ENCODE results near the gene LETM1.
A peak's percentile ranks its signal among the peaks of the same experiment; 100 is the strongest.

The LETM1 gene

DNA sequence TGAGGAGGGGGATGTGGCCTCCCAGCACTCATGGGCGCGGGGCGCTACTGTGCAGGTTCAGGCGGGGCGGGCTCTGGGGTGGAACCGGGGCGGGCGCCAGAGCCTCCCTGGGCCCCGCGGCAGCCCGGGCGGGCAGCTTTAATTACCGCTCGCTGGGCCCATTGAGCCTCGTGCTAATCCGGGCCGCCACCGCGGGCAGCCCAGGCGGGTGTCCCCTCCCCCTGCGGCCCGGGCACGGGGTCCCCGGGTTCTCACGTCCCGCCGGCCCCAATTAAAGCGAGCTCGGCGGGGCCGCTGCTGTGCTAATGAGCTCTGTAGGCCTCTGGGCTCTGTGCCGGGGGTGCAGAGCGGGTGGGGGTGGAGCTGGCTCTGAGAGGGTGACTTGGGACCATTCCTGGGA is 85.7 kb downstream of the LETM1 start:
- in situ Hi-C loops (cut with HindIII; ENCODE audit: low sequenced_read_pairs): no loop called here
- no peak for DNase-seq (ENCODE audit: low read depth, low spot score)
- H3K4me3 ChIP-seq (ENCODE audit: low read depth, low read length): no peak overlapping the region
- TF ChIP-seq, protein P1, sequence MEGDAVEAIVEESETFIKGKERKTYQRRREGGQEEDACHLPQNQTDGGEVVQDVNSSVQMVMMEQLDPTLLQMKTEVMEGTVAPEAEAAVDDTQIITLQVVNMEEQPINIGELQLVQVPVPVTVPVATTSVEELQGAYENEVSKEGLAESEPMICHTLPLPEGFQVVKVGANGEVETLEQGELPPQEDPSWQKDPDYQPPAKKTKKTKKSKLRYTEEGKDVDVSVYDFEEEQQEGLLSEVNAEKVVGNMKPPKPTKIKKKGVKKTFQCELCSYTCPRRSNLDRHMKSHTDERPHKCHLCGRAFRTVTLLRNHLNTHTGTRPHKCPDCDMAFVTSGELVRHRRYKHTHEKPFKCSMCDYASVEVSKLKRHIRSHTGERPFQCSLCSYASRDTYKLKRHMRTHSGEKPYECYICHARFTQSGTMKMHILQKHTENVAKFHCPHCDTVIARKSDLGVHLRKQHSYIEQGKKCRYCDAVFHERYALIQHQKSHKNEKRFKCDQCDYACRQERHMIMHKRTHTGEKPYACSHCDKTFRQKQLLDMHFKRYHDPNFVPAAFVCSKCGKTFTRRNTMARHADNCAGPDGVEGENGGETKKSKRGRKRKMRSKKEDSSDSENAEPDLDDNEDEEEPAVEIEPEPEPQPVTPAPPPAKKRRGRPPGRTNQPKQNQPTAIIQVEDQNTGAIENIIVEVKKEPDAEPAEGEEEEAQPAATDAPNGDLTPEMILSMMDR (IDR thresholded peaks at IDR 0.05; ENCODE audit: low read depth, low read length): no peak

- TF ChIP-seq, protein P1 (IDR thresholded peaks at IDR 0.05; ENCODE audit: low read depth, low read length): no peak
- H3K4me3 ChIP-seq (ENCODE audit: low read depth, low read length): no peak overlapping the region
- no peak for DNase-seq (ENCODE audit: low read depth, low spot score)
- in situ Hi-C loops (cut with HindIII; ENCODE audit: low sequenced_read_pairs): no loop called here
Measured at GRCh38 chr4:1769692-1770091, 86.3 kb downstream of the LETM1 start.

DNA sequence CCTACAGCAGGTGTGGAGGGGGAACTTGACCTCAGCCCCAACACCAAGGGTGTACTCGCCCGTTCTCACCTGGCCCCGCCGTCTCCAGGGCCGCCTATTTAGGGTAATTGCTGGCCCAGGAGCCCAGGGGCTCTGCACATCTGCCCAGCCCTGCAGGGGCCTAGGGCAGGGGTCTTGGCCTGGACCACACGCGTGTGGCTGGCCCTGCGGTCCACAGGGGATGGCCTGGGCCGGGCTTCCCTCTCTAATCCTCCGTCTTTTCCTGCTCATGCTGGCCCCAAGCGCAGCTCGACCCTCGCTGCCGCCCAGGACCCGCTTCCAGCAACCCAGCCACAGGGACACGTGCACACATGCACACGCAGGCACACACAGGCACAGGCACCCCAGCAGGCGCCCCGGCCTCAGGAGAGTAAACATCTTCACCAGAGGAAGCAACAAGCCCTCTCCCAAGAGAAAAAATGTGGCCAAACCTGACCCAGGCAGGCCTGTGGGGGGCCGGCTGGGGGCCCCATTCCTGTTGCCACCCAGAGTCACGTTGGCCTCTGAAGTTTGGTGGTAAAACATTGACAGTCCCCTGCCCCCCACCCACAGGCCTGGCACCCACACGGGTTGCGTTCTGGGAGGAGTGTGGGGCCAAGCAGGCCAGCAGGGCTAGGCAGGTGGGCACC is 87.5 kb downstream of the LETM1 start:
- H3K4me3 ChIP-seq (ENCODE audit: low read depth, low read length): no peak overlapping the region
- DNase-seq (ENCODE audit: low read depth, low spot score): no peak
- TF ChIP-seq, protein P1 (IDR thresholded peaks at IDR 0.05; ENCODE audit: low read depth, low read length): no peak
- in situ Hi-C loops (cut with HindIII; ENCODE audit: low sequenced_read_pairs): no loop called here

GRCh38 chr4:1767770-1768366 is 88.1 kb downstream of the LETM1 start:
- peak; percentile 22 for DNase-seq (ENCODE audit: low read depth, low spot score)
- TF ChIP-seq, protein P1 (IDR thresholded peaks at IDR 0.05; ENCODE audit: low read depth, low read length): peak; percentile 51
- in situ Hi-C loops (cut with HindIII; ENCODE audit: low sequenced_read_pairs): no loop called here
- peak overlapping the region; percentile 15 for H3K4me3 ChIP-seq (ENCODE audit: low read depth, low read length)

GRCh38 chr4:1767061-1767769 is 88.7 kb downstream of the LETM1 start:
- TF ChIP-seq, protein P1 (IDR thresholded peaks at IDR 0.05; ENCODE audit: low read depth, low read length): no peak
- peak overlapping the region; percentile 15 for H3K4me3 ChIP-seq (ENCODE audit: low read depth, low read length)
- in situ Hi-C loops (cut with HindIII; ENCODE audit: low sequenced_read_pairs): no loop called here
- no peak for DNase-seq (ENCODE audit: low read depth, low spot score)

GRCh38 chr4:1766106-1767060 is 89.6 kb downstream of the LETM1 start:
- in situ Hi-C loops (cut with HindIII; ENCODE audit: low sequenced_read_pairs): no loop called here
- no peak overlapping the region for H3K4me3 ChIP-seq (ENCODE audit: low read depth, low read length)
- no peak for DNase-seq (ENCODE audit: low read depth, low spot score)
- TF ChIP-seq, protein P1 (IDR thresholded peaks at IDR 0.05; ENCODE audit: low read depth, low read length): no peak

All from astrocyte of the spinal cord (primary cell).